GM15510 (cell line): ENCODE measurements around the gene SYT5.

Experiments used
- POLR2A ChIP-seq: IDR thresholded peaks from 3 replicates; pipeline ENCODE4 v1.6.1; 2011; ENCODE audit warnings: borderline replicate concordance; ENCODE audit not compliant: insufficient read length; ENCODE audit errors: extremely low read depth

SYT5 gene

DNA sequence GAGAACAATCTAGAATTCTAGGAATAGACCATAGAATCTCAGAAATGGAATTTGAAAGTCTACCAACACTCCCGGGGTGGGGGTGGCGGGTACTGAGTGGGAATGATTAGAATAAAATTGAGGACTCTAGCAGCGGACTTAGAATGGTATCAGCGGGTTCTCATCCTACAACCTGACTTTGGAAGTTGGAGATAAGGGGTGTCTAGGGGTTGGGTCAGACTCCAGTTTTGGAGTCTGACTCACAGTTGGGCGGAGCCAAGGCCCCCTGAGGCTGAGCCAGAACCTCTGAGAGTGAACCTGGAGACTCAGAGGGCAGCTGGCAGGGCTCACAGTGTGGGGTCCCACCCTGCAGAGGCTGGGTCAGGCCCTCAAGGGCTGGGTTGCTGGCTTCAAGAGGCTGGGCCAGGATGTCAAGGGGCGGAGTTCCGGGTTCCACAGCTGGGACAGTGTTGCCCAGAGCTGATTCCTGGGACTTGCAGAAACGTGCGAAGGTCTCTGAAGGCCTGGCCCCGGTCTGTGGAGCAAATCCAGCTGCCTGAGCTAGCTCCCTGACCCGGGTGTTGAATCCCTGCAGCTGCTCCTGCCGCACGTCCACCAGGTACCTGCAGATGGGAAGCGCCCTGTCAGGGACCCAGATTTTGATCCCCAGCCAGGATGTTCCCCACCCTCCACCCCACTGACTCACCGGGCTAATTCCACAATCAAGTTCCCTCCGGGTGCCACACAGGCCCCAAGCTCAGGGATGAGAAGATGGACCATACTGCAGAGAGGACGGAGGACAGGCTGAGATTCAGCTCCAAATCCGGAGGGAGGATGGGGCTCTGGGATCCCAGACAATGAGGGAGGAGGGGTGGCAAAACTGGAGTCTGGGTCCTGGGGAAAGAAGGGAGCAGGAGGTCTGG, 21.0 kb downstream of the SYT5 start:
- no peak for TF ChIP-seq POLR2A

GRCh38 chr19:55158423-55158822, 21.7 kb downstream of the SYT5 start:
- no peak for TF ChIP-seq POLR2A

DNA sequence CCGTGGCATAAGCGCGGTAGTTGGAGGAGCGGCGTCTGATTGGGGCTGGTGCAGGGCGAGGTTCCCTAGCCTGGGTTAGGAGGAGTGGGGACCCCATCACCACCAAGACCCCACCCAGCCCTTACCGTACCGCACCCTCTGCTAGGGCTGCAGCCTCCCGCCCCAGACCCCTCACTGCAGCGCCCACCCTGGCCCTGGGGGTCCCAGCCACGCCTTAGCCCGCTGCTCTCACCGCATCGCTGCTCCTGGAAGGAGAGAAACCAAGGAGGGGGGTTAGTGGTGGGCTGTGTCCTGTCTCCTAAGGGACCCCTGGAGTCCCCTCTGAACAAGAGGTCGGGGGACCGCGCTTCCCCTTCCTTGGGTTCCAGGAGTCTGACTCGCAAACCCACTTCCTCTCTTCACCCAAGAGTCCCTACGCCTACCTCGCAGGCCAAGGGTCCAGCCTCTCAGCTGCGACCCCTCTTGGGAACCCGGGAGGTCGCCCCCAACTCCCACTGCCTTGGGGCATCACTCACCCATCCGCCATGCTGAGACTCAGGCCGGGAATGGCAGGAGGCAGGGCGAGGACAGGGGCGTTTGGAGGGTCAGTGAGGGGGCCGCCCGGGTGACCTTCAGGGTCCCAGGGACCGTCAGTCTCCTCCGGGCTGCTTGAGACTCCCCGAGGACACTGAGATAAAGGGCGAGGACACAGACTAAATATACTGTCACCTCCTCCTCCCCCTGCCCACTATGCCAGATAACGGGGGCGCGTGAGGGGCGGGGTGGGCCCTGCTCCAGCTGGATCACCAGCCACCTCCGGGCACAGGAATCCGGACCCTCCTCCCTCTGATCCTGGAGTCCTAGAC, 22.8 kb downstream of the SYT5 start, which contains the start of gene TNNI3:
Gene TNNI3, minus strand, starts transcription at position 669 of the 845 bp plus-strand sequence. Its CDS starts 143 bp downstream, at position 526.
- no peak for TF ChIP-seq POLR2A

GRCh38 chr19:55156202-55157063, 23.7 kb downstream of the SYT5 start:
- TF ChIP-seq POLR2A = no peak

- no peak for TF ChIP-seq POLR2A
Measured at GRCh38 chr19:55153652-55154264, 26.3 kb downstream of the SYT5 start.

DNA sequence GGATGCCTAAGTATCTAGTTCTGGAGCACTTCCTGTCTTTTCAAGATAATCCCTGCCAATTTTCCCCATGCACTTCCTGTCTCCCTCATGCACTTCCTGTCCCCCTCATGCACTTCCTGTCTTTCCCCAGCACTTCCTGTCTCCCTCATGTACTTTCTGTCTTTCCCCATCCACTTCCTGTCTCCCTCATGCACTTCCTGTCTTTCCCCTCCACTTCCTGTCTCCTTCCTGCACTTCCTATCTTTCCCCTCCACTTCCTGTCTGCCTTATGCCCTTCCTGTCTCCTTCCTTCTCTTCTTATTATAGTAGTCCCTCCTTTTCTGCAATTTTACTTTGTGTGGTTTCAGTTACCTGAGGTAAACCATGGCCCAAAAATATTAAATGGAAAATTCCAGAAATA, 28.1 kb downstream of the SYT5 start:
- TF ChIP-seq POLR2A = no peak

DNA sequence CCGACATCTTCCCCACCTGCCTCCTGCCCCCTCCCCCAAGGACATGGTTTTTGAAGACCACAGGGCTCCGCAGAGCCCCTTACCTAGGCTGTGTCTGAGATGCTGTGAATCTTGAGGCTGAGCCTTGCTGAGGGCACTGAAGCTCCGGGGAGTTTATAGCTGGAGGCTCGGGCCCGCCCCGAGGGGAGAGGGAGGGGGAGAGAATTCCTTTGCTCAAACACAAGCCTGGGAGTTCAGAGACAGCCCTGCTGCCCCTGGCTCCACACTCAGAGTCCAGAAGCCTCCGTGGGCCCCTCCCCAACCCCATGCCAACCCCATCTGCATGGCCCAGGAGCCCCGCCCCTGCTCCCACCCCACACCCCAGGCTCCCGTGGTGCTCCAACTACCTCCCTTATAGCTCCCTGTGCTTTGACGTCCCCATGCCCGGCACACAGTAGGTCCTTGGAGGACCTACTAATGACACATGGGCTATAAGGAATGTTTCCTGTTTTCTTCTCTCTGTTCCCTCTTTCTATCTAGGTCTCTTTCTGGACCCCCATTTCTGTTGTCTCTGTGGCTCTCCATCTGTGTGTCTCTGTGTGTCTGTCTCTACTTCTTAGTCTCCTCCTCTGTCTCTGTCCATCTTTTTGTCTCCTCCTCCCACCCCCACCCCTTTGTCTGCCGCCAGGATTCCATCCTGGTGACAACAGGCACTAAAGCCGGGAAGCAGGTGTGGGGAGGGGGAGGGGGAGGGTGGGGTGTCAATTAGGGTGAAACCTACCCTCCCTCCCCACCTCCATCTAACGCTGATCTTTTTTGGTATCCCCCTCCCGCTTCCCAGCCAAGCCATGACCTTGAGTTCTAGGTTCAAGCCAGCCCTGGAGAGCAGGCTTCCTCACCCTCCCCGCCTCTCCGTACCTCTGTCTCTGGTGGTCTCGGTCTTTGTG, 30.7 kb downstream of the SYT5 start, which contains the start of gene TNNT1:
Gene TNNT1, minus strand, starts transcription at position 129 of the 926 bp plus-strand sequence. CDS start 2,049 bp downstream, outside the sequence.
- TF ChIP-seq POLR2A = no peak

- TF ChIP-seq POLR2A = no peak
Measured at GRCh38 chr19:55147545-55148251, 32.4 kb downstream of the SYT5 start.

- TF ChIP-seq POLR2A = no peak
Measured at GRCh38 chr19:55146705-55147273, 33.3 kb downstream of the SYT5 start.

- no peak for TF ChIP-seq POLR2A
Measured at GRCh38 chr19:55146078-55146704, 33.9 kb downstream of the SYT5 start.

GRCh38 chr19:55145232-55145631, 34.9 kb downstream of the SYT5 start:
- TF ChIP-seq POLR2A = no peak
